HL-60 (cell line): ENCODE results near the gene TCHH.

Experiments
- CTCF ChIP-seq: IDR thresholded peaks from one replicate; pipeline ENCODE4 v1.5.1; 2011; ENCODE audit warnings: low read length, control low read depth, inconsistent platforms; ENCODE audit not compliant: insufficient read depth
- GABPA ChIP-seq: IDR thresholded peaks from 2 replicates; pipeline ENCODE4 v1.6.1; 2012; ENCODE audit warnings: low read depth
- POLR2AphosphoS5 ChIP-seq: IDR thresholded peaks from 2 replicates; pipeline ENCODE4 v1.6.1; 2012; ENCODE audit warnings: low read depth
- TF ChIP-seq, protein P1 (sequence below): IDR thresholded peaks from 2 replicates; pipeline ENCODE4 v1.6.1; 2012; ENCODE audit warnings: low read depth; ENCODE audit not compliant: insufficient replicate concordance

DNA sequence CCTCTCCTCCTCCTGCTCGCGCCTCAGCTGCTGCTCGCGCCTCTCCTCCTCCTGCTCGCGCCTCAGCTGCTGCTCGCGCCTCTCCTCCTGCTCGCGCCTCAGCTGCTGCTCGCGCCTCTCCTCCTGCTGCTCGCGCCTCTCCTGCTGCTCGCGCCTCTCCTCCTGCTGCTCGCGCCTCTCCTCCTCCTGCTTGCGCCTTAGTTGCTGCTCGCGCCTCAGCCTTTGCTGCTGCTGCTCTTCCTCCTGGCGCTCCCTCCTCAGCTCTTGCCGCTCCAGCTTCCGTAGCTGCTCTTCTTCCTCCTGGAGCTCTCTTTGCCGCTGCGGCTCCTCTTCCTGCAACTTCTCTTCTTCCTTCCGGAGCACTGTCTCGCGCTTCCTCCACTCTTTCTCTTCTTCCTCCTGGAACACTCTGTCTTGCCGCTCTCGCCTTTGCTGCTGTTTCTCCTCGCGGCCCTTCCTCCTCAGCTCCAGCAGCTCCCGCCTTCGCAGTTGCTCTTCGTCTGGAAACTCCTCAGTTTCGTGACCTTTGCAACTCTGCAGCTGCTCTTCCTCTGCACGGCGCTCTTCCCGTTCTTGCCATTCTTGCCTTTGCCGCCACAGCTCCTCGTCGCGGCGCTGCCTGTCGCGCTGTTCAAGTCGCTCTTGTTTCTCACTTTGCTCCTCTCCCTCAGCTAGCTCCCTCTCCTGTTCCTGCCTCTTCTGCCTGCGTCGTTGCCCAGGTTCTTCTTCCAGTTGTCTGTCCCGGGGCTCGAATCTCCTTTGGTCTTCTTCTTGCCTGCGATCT is 3.0 kb downstream of the TCHH start:
- TF ChIP-seq CTCF = no peak
- 0 out of 2 replicates have a peak, but pooled peaks have one; percentile 41 for TF ChIP-seq POLR2AphosphoS5
- TF ChIP-seq GABPA = no peak
- TF ChIP-seq, protein P1, sequence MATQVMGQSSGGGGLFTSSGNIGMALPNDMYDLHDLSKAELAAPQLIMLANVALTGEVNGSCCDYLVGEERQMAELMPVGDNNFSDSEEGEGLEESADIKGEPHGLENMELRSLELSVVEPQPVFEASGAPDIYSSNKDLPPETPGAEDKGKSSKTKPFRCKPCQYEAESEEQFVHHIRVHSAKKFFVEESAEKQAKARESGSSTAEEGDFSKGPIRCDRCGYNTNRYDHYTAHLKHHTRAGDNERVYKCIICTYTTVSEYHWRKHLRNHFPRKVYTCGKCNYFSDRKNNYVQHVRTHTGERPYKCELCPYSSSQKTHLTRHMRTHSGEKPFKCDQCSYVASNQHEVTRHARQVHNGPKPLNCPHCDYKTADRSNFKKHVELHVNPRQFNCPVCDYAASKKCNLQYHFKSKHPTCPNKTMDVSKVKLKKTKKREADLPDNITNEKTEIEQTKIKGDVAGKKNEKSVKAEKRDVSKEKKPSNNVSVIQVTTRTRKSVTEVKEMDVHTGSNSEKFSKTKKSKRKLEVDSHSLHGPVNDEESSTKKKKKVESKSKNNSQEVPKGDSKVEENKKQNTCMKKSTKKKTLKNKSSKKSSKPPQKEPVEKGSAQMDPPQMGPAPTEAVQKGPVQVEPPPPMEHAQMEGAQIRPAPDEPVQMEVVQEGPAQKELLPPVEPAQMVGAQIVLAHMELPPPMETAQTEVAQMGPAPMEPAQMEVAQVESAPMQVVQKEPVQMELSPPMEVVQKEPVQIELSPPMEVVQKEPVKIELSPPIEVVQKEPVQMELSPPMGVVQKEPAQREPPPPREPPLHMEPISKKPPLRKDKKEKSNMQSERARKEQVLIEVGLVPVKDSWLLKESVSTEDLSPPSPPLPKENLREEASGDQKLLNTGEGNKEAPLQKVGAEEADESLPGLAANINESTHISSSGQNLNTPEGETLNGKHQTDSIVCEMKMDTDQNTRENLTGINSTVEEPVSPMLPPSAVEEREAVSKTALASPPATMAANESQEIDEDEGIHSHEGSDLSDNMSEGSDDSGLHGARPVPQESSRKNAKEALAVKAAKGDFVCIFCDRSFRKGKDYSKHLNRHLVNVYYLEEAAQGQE = no peak
